Mesodermal cell (in vitro differentiated cells): ENCODE results near the gene PNPLA7.
A peak's percentile ranks its signal among the peaks of the same experiment; 100 is the strongest.
"Not testable (repeated sequence)": the region's sequence is repeated elsewhere in the genome, so short reads cannot be mapped to it uniquely, and the experiment has no call there.

Experiments
- H3K27ac ChIP-seq: 2 replicates; pipeline ENCODE4 v1.7.0; 2013; ENCODE audit warnings: mild to moderate bottlenecking, low read depth, low read length, moderate library complexity; ENCODE audit not compliant: severe bottlenecking
- H3K36me3 ChIP-seq: 2 replicates; pipeline ENCODE4 v1.7.1; 2013; ENCODE audit warnings: mild to moderate bottlenecking, low read length, moderate library complexity; ENCODE audit not compliant: control insufficient read depth, insufficient read depth
- H3K4me1 ChIP-seq: one replicate; pipeline ENCODE4 v1.7.1; 2013; ENCODE audit warnings: mild to moderate bottlenecking, low read length; ENCODE audit not compliant: insufficient read depth, control insufficient read depth, poor library complexity, severe bottlenecking
- H3K4me3 ChIP-seq: 2 replicates; pipeline ENCODE4 v1.7.0; 2013; ENCODE audit warnings: low read length, control low read depth, mild to moderate bottlenecking; ENCODE audit not compliant: insufficient read depth, poor library complexity, severe bottlenecking; ENCODE audit errors: extremely low read depth
- H3K9me3 ChIP-seq: 2 replicates; pipeline ENCODE4 v1.7.1; 2013; ENCODE audit warnings: mild to moderate bottlenecking, low read length, moderate library complexity; ENCODE audit not compliant: control insufficient read depth
- WGBS, 2 experiments: methylation state at CpG; one replicate each; pipeline ENCODE4 v1.1.5; 2013; ENCODE audit warnings: missing lambda C conversion rate in 2 of 2; ENCODE audit not compliant: insufficient coverage in 2 of 2; 5-methylcytosine and 5-hydroxymethylcytosine counted together

Gene PNPLA7

GRCh38 chr9:137411645-137412380 is 138.4 kb downstream of the PNPLA7 start:
- Histone ChIP-seq H3K4me3 (no peak overlapping the region), H3K27ac (peak overlapping the region; percentile 41), H3K4me1 (peaks cover 7% of the 10 kb centered on the region), H3K36me3 (no peaks in the 10 kb centered on the region), H3K9me3 (no peaks in the 10 kb centered on the region)
- WGBS, 2 experiments = 79 to 82% methylated on average over 20 to 22 of the region's 30 CpGs

- no peaks in the 10 kb centered on the region for H3K36me3 ChIP-seq
- no peaks in the 10 kb centered on the region for H3K9me3 ChIP-seq
- H3K4me3 ChIP-seq = no peak overlapping the region
- peaks cover 7% of the 10 kb centered on the region for H3K4me1 ChIP-seq
- WGBS, 2 experiments = 88 to 92% methylated on average over 12 to 13 of the region's 17 CpGs
- H3K27ac ChIP-seq = no peak overlapping the region
Observed at GRCh38 chr9:137411260-137411644, 138.9 kb downstream of the PNPLA7 start.

DNA sequence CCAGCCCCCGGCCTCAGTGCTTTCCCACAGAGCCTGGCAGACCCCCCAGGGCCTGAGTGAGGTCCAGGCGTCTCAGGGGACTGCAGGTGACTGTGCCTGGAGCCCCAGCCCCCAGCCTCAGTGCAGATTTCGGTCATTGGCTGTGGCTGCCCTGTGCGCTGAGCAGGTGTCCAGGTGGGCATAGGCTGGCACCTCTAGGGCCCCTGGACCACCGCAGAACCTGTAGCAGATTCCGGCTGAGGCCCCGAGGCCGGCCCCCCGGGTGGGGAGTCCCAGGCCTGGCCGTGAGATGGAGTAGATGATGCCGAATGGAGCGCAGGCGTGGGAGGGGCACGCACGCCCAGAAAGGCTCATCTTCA is 139.3 kb downstream of the PNPLA7 start:
- 93 to 96% methylated on average over 13 to 15 of the region's 15 CpGs for whole genome bisulfite sequencing, 2 experiments
- H3K27ac ChIP-seq = no peak overlapping the region

DNA sequence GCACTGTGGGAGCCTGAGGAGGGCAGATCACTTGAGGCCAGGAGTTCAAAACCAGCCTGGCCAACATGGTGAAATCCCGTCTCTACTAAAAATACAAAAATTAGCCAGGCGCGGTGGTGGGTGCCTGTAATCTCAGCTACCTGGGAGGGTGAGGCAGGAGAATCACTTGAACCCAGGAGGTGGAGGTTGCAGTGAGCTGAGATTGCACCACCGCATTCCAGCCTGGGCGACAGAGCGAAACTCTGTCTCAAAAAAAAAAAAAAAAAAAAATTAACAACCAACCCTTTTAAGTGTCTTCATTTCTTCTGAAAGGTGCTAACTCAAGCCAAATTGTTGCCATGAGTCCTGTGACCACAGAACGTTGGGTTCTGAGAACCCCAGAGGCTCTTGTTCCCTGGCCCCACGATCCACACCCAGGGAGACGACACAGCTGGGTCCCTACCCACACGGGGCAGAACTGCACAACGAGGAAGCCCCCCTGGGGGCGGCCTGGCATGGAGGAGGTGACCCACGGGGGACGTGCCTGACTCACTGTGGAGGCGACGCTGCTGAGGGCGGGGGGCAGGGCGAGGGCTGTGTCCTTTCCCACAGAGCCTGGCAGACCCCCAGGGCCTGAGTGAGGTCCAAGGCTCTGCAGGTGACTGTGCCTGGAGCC is 139.8 kb downstream of the PNPLA7 start:
- H3K9me3 ChIP-seq, H3K36me3 ChIP-seq, H3K4me1 ChIP-seq, H3K4me3 ChIP-seq, H3K27ac ChIP-seq: not testable (repeated sequence)
- WGBS, 2 experiments = 93% methylated on average over 12 to 14 of the region's 18 CpGs

More for the DNA sequence above, 139.3 kb downstream of the PNPLA7 start:
- no peaks in the 10 kb centered on the region for H3K9me3 ChIP-seq
- H3K4me3 ChIP-seq = no peak overlapping the region
- H3K4me1 ChIP-seq = peaks cover 7% of the 10 kb centered on the region
- H3K36me3 ChIP-seq = no peaks in the 10 kb centered on the region
